HepG2 (cell line): ENCODE measurements around the gene NFYC. TPM values are rescaled to one million over a fixed set of nuclear protein-coding genes. Genes with fewer than 3 reads are reported as not detected.

Experiments
- BCL6 ChIP-seq: IDR thresholded peaks from 2 replicates; pipeline ENCODE4 v1.6.1; 2016; ENCODE audit warnings: missing genetic modification reagents, missing compliant biosample characterization
- CREM ChIP-seq, 2 experiments: sonication (generic) in 1 of 2; formaldehyde crosslinking in 1 of 2; IDR thresholded peaks; 2 replicates each; pipeline versions ENCODE4 v1.4.0 to v1.6.1; 2016 to 2020; ENCODE audit warnings: antibody characterized with exemption in 1 of 2, mild to moderate bottlenecking in 1 of 2, missing genetic modification reagents in 1 of 2
- ESRRA ChIP-seq: sonication (generic); formaldehyde crosslinking; IDR thresholded peaks from 2 replicates; pipeline ENCODE4 v1.5.1; 2020; ENCODE audit warnings: mild to moderate bottlenecking, low read depth, missing genetic modification reagents
- GLI4 ChIP-seq: sonication (generic); formaldehyde crosslinking; IDR thresholded peaks from 2 replicates; pipeline ENCODE4 v1.5.1; 2020; ENCODE audit warnings: missing genetic modification reagents, mild to moderate bottlenecking, moderate library complexity, borderline replicate concordance
- GPN1 ChIP-seq: sonication (generic); formaldehyde crosslinking; IDR thresholded peaks from 2 replicates; pipeline ENCODE4 v1.5.1; 2020; ENCODE audit warnings: missing genetic modification reagents, borderline replicate concordance
- HMG20A ChIP-seq: IDR thresholded peaks from 2 replicates; pipeline ENCODE4 v1.6.1; 2016; ENCODE audit warnings: borderline replicate concordance
- HNF4A ChIP-seq: sonication (generic); formaldehyde crosslinking; IDR thresholded peaks from 2 replicates; pipeline ENCODE4 v1.4.0; 2020; ENCODE audit warnings: missing genetic modification reagents
- KDM2A ChIP-seq: sonication (generic); formaldehyde crosslinking; IDR thresholded peaks from 2 replicates; pipeline ENCODE4 v1.4.0; 2020; ENCODE audit warnings: low read depth, missing genetic modification reagents, borderline replicate concordance
- MED13 ChIP-seq: sonication (generic); formaldehyde crosslinking; IDR thresholded peaks from 2 replicates; pipeline ENCODE4 v1.5.0; 2020; ENCODE audit warnings: missing genetic modification reagents
- NONO ChIP-seq, 2 experiments: fragments of 450-650 bp in 1 of 2; sonication (generic) in 1 of 2; formaldehyde crosslinking in 1 of 2; IDR thresholded peaks in 1 of 2; conservative IDR thresholded peaks in 1 of 2; 2 replicates each; pipeline versions ENCODE4 v1.6.1 to v1.8.0; 2017 to 2022; ENCODE audit warnings: mild to moderate bottlenecking in 1 of 2, missing genetic modification reagents in 1 of 2, moderate library complexity in 1 of 2
- NR2F1 ChIP-seq, 2 experiments: fragments of 450-650 bp in 1 of 2; formaldehyde crosslinking in 1 of 2; IDR thresholded peaks; 2 replicates each; pipeline versions ENCODE4 v1.5.0 to v1.6.1; 2016 to 2020; ENCODE audit warnings: mild to moderate bottlenecking in 1 of 2, missing compliant biosample characterization in 1 of 2, missing genetic modification reagents in 1 of 2, moderate library complexity in 1 of 2
- PPARG ChIP-seq: conservative IDR thresholded peaks from 2 replicates; pipeline ENCODE4 v1.6.1; 2016; ENCODE audit warnings: missing biosample characterization, missing genetic modification reagents
- RARA ChIP-seq: IDR thresholded peaks from 2 replicates; pipeline ENCODE4 v1.6.1; 2016; ENCODE audit warnings: missing genetic modification reagents, missing compliant biosample characterization
- SALL1 ChIP-seq: sonication (generic); formaldehyde crosslinking; IDR thresholded peaks from 2 replicates; pipeline ENCODE4 v1.8.0; 2022; ENCODE audit warnings: mild to moderate bottlenecking, missing genetic modification reagents
- TCF7 ChIP-seq: sonication (generic); IDR thresholded peaks from 2 replicates; pipeline ENCODE4 v1.6.1; 2016; ENCODE audit warnings: antibody characterized with exemption, low read depth
- ZNF263 ChIP-seq: sonication (generic); formaldehyde crosslinking; IDR thresholded peaks from 2 replicates; pipeline ENCODE4 v1.4.0; 2020; ENCODE audit warnings: missing genetic modification reagents
- ZNF431 ChIP-seq: sonication (generic); formaldehyde crosslinking; IDR thresholded peaks from 2 replicates; pipeline ENCODE4 v1.9.0; 2022; ENCODE audit warnings: missing genetic modification reagents, low read depth, mild to moderate bottlenecking, borderline replicate concordance
- ZNF547 ChIP-seq: sonication (generic); formaldehyde crosslinking; IDR thresholded peaks from 2 replicates; pipeline ENCODE4 v1.5.1; 2020; ENCODE audit warnings: mild to moderate bottlenecking, missing genetic modification reagents
- polyA plus RNA-seq, 8 experiments: library from polyadenylated mRNA; depleted of rRNA in 3 of 8; stranded (reverse) in 7 of 8; unstranded in 1 of 8; fragments of >200 nt; fragmentation: Illumina TruSeq in 4 of 8; extraction: Trizol in 4 of 8; gene quantifications; 2 replicates each; pipeline versions ENCODE4 v1.2.1 to v1.2.3, GENCODE V29; 2011 to 2016; ENCODE audit warnings: low read depth in 4 of 8, missing spikeins in 1 of 8, mixed read lengths in 1 of 8; ENCODE audit not compliant: insufficient read depth in 1 of 8
- total RNA-seq, 5 experiments: library from RNA; depleted of rRNA; stranded (reverse); fragments of >200 nt; fragmentation: Illumina TruSeq; extraction: Trizol; gene quantifications; 2 replicates each; pipeline ENCODE4 v1.2.3, GENCODE V29; 2016; ENCODE audit warnings: low read depth in 1 of 5
- TF ChIP-seq, protein P1 (sequence below): sonication (generic); formaldehyde crosslinking; IDR thresholded peaks from 2 replicates; pipeline ENCODE4 v1.4.0; 2020; ENCODE audit warnings: low read depth, missing genetic modification reagents
- TF ChIP-seq, protein P2 (sequence below): sonication (generic); formaldehyde crosslinking; conservative IDR thresholded peaks from 2 replicates; pipeline ENCODE4 v1.4.0; 2020; ENCODE audit warnings: mild to moderate bottlenecking, missing genetic modification reagents, moderate library complexity

NFYC gene
- total and polyA plus RNA-seq, 2 of the 13 experiments (the other 11 are each of a cell fraction or from before 2014, with no cell fraction given) = 33.9 to 73.7 TPM

DNA sequence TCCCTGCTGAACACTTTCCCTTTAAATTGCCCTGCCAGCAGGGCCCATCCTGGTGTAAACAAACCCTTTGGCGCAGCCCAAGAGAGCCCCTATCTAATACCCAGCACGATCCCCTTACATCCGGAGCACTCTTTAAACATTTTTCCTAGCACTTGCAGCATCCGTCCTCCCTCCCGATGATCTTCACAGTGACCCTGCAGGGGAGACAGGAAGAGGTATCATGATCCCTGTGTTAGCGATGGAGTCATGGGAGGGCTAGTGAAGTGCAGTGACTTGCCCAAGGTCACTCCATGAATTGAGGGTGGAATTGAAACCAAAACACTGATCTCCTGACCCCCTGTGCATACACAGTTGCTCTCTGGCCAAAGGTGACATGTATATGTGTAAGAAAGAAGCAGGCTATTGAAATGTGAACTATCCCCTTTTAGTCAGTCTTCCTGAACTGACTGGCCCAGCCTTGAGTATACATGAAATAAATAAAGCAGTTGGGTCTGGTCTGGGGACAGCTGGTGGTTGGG is 82.3 kb downstream of the NFYC start (continued):
- TF ChIP-seq, protein P1, sequence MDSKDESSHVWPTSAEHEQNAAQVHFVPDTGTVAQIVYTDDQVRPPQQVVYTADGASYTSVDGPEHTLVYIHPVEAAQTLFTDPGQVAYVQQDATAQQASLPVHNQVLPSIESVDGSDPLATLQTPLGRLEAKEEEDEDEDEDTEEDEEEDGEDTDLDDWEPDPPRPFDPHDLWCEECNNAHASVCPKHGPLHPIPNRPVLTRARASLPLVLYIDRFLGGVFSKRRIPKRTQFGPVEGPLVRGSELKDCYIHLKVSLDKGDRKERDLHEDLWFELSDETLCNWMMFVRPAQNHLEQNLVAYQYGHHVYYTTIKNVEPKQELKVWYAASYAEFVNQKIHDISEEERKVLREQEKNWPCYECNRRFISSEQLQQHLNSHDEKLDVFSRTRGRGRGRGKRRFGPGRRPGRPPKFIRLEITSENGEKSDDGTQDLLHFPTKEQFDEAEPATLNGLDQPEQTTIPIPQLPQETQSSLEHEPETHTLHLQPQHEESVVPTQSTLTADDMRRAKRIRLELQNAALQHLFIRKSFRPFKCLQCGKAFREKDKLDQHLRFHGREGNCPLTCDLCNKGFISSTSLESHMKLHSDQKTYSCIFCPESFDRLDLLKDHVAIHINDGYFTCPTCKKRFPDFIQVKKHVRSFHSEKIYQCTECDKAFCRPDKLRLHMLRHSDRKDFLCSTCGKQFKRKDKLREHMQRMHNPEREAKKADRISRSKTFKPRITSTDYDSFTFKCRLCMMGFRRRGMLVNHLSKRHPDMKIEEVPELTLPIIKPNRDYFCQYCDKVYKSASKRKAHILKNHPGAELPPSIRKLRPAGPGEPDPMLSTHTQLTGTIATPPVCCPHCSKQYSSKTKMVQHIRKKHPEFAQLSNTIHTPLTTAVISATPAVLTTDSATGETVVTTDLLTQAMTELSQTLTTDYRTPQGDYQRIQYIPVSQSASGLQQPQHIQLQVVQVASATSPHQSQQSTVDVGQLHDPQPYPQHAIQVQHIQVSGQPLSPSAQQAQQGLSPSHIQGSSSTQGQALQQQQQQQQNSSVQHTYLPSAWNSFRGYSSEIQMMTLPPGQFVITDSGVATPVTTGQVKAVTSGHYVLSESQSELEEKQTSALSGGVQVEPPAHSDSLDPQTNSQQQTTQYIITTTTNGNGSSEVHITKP (CRISPR knock-in tag) = no peak
- TF ChIP-seq HNF4A (CRISPR knock-in tag) (peak; percentile 73), ZNF431 (0 out of 2 replicates have a peak, but pooled peaks have one; percentile 37), ESRRA (CRISPR knock-in tag) (peak; percentile 49; the same call in 1 of the 2 replicates), GLI4 (CRISPR knock-in tag) (0 out of 2 replicates have a peak, but pooled peaks have one; percentile 6), ZNF547 (CRISPR knock-in tag) (no peak), GPN1 (CRISPR knock-in tag) (no peak), PPARG (0 out of 2 replicates have a peak, but pooled peaks have one; percentile 18), SALL1 (CRISPR knock-in tag) (peak; percentile 35), NR2F1 (CRISPR knock-in tag; IDR thresholded peaks at IDR 0.05) (peak in 1 of 2 experiments; percentile 65; a peak in 2 of 4 replicates), NONO (IDR thresholded peaks at IDR 0.05) (no peak), NONO (CRISPR knock-in tag; conservative IDR thresholded peaks at IDR 0.05) (0 out of 2 replicates have a peak, but pooled peaks have one; percentile 32), KDM2A (peak; percentile 41; the same call in 1 of the 2 replicates), HMG20A (no peak), ZNF263 (CRISPR knock-in tag) (peak; percentile 91), BCL6 (CRISPR knock-in tag) (peak; percentile 2; the same call in 1 of the 2 replicates), TCF7 (no peak), MED13 (CRISPR knock-in tag) (no peak), RARA (0 out of 2 replicates have a peak, but pooled peaks have one; percentile 16), CREM (IDR thresholded peaks at IDR 0.05) (no peak), CREM (CRISPR knock-in tag; IDR thresholded peaks at IDR 0.05) (no peak)
- TF ChIP-seq, protein P2, sequence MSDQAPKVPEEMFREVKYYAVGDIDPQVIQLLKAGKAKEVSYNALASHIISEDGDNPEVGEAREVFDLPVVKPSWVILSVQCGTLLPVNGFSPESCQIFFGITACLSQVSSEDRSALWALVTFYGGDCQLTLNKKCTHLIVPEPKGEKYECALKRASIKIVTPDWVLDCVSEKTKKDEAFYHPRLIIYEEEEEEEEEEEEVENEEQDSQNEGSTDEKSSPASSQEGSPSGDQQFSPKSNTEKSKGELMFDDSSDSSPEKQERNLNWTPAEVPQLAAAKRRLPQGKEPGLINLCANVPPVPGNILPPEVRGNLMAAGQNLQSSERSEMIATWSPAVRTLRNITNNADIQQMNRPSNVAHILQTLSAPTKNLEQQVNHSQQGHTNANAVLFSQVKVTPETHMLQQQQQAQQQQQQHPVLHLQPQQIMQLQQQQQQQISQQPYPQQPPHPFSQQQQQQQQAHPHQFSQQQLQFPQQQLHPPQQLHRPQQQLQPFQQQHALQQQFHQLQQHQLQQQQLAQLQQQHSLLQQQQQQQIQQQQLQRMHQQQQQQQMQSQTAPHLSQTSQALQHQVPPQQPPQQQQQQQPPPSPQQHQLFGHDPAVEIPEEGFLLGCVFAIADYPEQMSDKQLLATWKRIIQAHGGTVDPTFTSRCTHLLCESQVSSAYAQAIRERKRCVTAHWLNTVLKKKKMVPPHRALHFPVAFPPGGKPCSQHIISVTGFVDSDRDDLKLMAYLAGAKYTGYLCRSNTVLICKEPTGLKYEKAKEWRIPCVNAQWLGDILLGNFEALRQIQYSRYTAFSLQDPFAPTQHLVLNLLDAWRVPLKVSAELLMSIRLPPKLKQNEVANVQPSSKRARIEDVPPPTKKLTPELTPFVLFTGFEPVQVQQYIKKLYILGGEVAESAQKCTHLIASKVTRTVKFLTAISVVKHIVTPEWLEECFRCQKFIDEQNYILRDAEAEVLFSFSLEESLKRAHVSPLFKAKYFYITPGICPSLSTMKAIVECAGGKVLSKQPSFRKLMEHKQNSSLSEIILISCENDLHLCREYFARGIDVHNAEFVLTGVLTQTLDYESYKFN (CRISPR knock-in tag) = peak; percentile 53; the same call in 1 of the 2 replicates
